ENCODE measurements around the gene ZNF227. TPM values are rescaled to one million over a fixed set of nuclear protein-coding genes. Genes with fewer than 3 reads are reported as not detected.

ZNF227 gene
- total RNA-seq, 2 experiments from 2014 or later = 28.6 to 29.4 TPM

- no peak overlapping the region for H3K27ac Mint-ChIP-seq
- no peak overlapping the region for H3K4me3 Mint-ChIP-seq
- H3K4me1 Mint-ChIP-seq = peaks cover 12% of the 10 kb centered on the region
- ATAC-seq (no peak), DNase-seq (no peak)
- peaks cover 30% of the 10 kb centered on the region for H3K36me3 Mint-ChIP-seq
- peaks cover 32% of the 10 kb centered on the region for H3K9me3 Mint-ChIP-seq (ENCODE audit: low read depth)
- H3K27me3 Mint-ChIP-seq = no peaks in the 10 kb centered on the region
- CTCF ChIA-PET = no interaction called here
These were observed 45.8 kb downstream of the ZNF227 start for GRCh38 chr19:44258136-44258535.

- DNase-seq (no peak), ATAC-seq (no peak)
- Mint-ChIP-seq H3K4me3 (no peak overlapping the region), H3K36me3 (peaks cover 30% of the 10 kb centered on the region), H3K9me3 (ENCODE audit: low read depth) (peaks cover 32% of the 10 kb centered on the region), H3K27me3 (no peaks in the 10 kb centered on the region), H3K27ac (no peak overlapping the region), H3K4me1 (peaks cover 12% of the 10 kb centered on the region)
- CTCF ChIA-PET = no interaction called here
These were observed 46.6 kb downstream of the ZNF227 start for GRCh38 chr19:44258835-44259413.

DNA sequence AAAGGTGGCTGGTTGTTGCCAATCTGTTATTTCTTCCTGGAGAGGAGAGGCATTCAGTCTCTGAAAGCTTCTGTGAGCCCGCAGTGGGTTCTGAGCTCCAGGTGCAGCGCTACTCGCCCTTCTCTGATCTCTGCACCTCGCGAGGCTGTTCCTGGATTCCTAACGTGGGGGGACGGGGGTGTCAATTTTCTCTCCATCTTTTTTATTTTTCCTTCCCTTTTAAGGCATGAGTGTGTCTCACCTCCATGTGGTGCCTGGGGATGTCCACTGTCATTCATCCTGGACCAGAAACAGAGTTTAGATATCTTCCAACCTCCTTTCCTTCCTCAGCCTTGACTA lies 48.0 kb downstream of the ZNF227 start:
- H3K27ac Mint-ChIP-seq = peak overlapping the region; percentile 74
- H3K27me3 Mint-ChIP-seq = no peaks in the 10 kb centered on the region
- ATAC-seq = no peak
- DNase-seq = no peak
- H3K36me3 Mint-ChIP-seq = peaks cover 25% of the 10 kb centered on the region
- peaks cover 24% of the 10 kb centered on the region for H3K9me3 Mint-ChIP-seq (ENCODE audit: low read depth)
- CTCF ChIA-PET = interaction anchor here (1.2 kb wide), 1 partner anchor 43 kb away, joined by 3 read pairs; no protein-coding TSS in a partner anchor
- peak overlapping the region; percentile 60 for H3K4me3 Mint-ChIP-seq
- peaks cover 12% of the 10 kb centered on the region for H3K4me1 Mint-ChIP-seq

- H3K9me3 Mint-ChIP-seq (ENCODE audit: low read depth) = peaks cover 19% of the 10 kb centered on the region
- no peak for ATAC-seq
- H3K27me3 Mint-ChIP-seq = no peaks in the 10 kb centered on the region
- no peak for DNase-seq
- H3K36me3 Mint-ChIP-seq = peaks cover 22% of the 10 kb centered on the region
- no peak overlapping the region for H3K27ac Mint-ChIP-seq
- peak overlapping the region; percentile 60 for H3K4me3 Mint-ChIP-seq
- H3K4me1 Mint-ChIP-seq = peaks cover 12% of the 10 kb centered on the region
- CTCF ChIA-PET = no interaction called here
These were observed 48.5 kb downstream of the ZNF227 start for GRCh38 chr19:44260695-44261446.

DNA sequence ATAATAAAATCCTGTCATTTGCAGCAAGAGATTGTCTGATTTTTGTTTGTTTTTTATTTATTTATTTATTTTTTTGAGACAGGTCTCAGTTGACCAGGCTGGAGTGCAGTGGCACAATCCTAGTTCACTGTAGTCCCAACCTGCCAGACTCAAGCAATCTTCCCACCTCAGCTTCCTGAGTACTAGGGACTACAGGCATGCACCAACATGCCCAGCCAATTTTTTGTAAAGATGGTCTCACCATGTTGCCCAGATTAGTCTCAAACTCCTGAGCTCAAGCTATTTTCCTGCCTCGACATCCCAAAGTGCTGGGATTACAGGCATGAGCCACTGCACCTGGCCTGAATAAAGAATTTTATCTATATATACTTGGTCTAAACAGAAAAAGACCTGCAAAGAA lies 65.0 kb downstream of the ZNF227 start:
- H3K4me1 Mint-ChIP-seq = no peaks in the 10 kb centered on the region
- H3K27me3 Mint-ChIP-seq = no peaks in the 10 kb centered on the region
- H3K4me3 Mint-ChIP-seq = no peak overlapping the region
- CTCF ChIA-PET = no interaction called here
- DNase-seq = no peak
- H3K36me3 Mint-ChIP-seq = peaks cover 22% of the 10 kb centered on the region
- no peak overlapping the region for H3K27ac Mint-ChIP-seq
- H3K9me3 Mint-ChIP-seq (ENCODE audit: low read depth) = peaks cover 45% of the 10 kb centered on the region
- ATAC-seq = no peak

- Mint-ChIP-seq H3K27ac (no peak overlapping the region), H3K4me3 (no peak overlapping the region), H3K27me3 (no peaks in the 10 kb centered on the region), H3K36me3 (peaks cover 19% of the 10 kb centered on the region), H3K9me3 (ENCODE audit: low read depth) (peaks cover 39% of the 10 kb centered on the region), H3K4me1 (no peaks in the 10 kb centered on the region)
- DNase-seq (no peak), ATAC-seq (no peak)
- CTCF ChIA-PET = no interaction called here
These were observed 65.9 kb downstream of the ZNF227 start for GRCh38 chr19:44278181-44278690.

- no peak for ATAC-seq
- Mint-ChIP-seq H3K27me3 (no peaks in the 10 kb centered on the region), H3K36me3 (peaks cover 7% of the 10 kb centered on the region), H3K4me3 (no peak overlapping the region), H3K27ac (no peak overlapping the region), H3K9me3 (ENCODE audit: low read depth) (peaks cover 29% of the 10 kb centered on the region), H3K4me1 (no peaks in the 10 kb centered on the region)
- DNase-seq = no peak
- CTCF ChIA-PET = no interaction called here
These were observed 68.6 kb downstream of the ZNF227 start for GRCh38 chr19:44280916-44281315.

DNA sequence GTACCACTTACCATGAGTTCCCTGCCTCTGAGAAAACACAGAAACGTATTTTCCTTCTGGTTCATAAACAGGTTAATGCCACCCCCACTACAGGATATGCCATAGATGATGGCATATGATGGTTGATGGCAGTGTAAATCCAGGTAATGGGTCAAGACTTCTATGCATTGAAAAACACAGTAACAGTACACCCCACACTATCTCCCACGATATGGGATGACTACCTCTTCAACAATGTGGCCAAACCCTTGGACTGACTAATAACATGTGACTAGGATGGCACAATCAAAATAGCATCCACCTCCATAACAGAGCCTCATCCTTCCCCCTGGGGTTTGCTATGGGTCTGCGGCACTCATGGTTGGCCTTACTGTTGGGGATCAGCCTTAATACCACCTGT lies 70.5 kb downstream of the ZNF227 start:
- no peak overlapping the region for H3K4me3 Mint-ChIP-seq
- H3K36me3 Mint-ChIP-seq = peaks cover 14% of the 10 kb centered on the region
- DNase-seq (no peak), ATAC-seq (no peak)
- H3K27me3 Mint-ChIP-seq = no peaks in the 10 kb centered on the region
- no peak overlapping the region for H3K27ac Mint-ChIP-seq
- CTCF ChIA-PET = no interaction called here
- H3K4me1 Mint-ChIP-seq = no peaks in the 10 kb centered on the region
- peaks cover 32% of the 10 kb centered on the region for H3K9me3 Mint-ChIP-seq (ENCODE audit: low read depth)

- Mint-ChIP-seq H3K27me3 (no peaks in the 10 kb centered on the region), H3K9me3 (ENCODE audit: low read depth) (peaks cover 34% of the 10 kb centered on the region), H3K36me3 (peaks cover 35% of the 10 kb centered on the region), H3K4me3 (no peak overlapping the region), H3K4me1 (no peaks in the 10 kb centered on the region), H3K27ac (no peak overlapping the region)
- ATAC-seq (no peak), DNase-seq (no peak)
- CTCF ChIA-PET = no interaction called here
These were observed 72.6 kb downstream of the ZNF227 start for GRCh38 chr19:44284968-44285367.

Other genes with a start within 250 kb of the ZNF227 start
- 1 to 10 TPM; 7.1 to 7.3 TPM for gene ZNF155, start 228.3 kb upstream of the ZNF227 start, total RNA-seq
- 1 to 10 TPM; 4.8 to 5.1 TPM for gene ZNF230, start 209.6 kb upstream of the ZNF227 start, total RNA-seq
- 1 to 10 TPM; 2.3 to 3.0 TPM for gene ZNF222, start 187.2 kb upstream of the ZNF227 start, total RNA-seq
- under 1 TPM; 0.19 to 0.20 TPM for gene ZNF223, start 160.5 kb upstream of the ZNF227 start, total RNA-seq
- 1 to 10 TPM; 2.2 to 2.4 TPM for gene ZNF284, start 140.4 kb upstream of the ZNF227 start, total RNA-seq
- gene ZNF224, start 118.2 kb upstream of the ZNF227 start, total RNA-seq = 10 to 100 TPM; 28.7 to 32.6 TPM
- 1 to 10 TPM; 4.2 to 6.2 TPM for gene ZNF225, start 99.1 kb upstream of the ZNF227 start, total RNA-seq
- gene ZNF234, start 71.0 kb upstream of the ZNF227 start, total RNA-seq = 10 to 100 TPM; 10.1 to 12.2 TPM
- gene ZNF226, start 47.4 kb upstream of the ZNF227 start, total RNA-seq = 10 to 100 TPM; 13.1 to 15.2 TPM
- under 1 TPM; 0.23 to 0.91 TPM for gene ZNF233, start 47.4 kb downstream of the ZNF227 start, total RNA-seq
- gene ZNF235, start 92.5 kb downstream of the ZNF227 start, total RNA-seq = 1 to 10 TPM; 6.8 to 7.1 TPM
- not detected for gene ZNF112, start 144.1 kb downstream of the ZNF227 start, total RNA-seq
- 1 to 10 TPM; 1.2 to 1.3 TPM for gene ZNF285, start 189.1 kb downstream of the ZNF227 start, total RNA-seq
- under 1 TPM; 0.41 to 0.61 TPM for gene ZNF229, start 235.9 kb downstream of the ZNF227 start, total RNA-seq

All from activated CD8-positive, alpha-beta memory T cell treated with anti-CD3 and anti-CD28 coated beads, Interleukin-2, amount 10 ng/mL, durations not matched to agents 7 days and 5 days (primary cell).